Gastrocnemius medialis (tissue), 4 donors: ENCODE data around the gene RMDN2. TPM values are rescaled to one million over a fixed set of nuclear protein-coding genes. Genes with fewer than 3 reads are reported as not detected.

Source experiments
- ATAC-seq, 2 donors: fragments of 150-250 bp; one replicate each; pipeline ENCODE4 v1.9.1; 2016
- DNase-seq, 2 donors: peaks; one replicate each; pipeline ENCODE4 v3.0.0-alpha.2; 2019
- H3K27ac ChIP-seq, 4 donors: fragments of 200-600 bp; sonication (generic); 1 replicate in 1 of 4; 2 replicates in 3 of 4; pipeline ENCODE4 v1.5.1; 2016 to 2018; ENCODE audit warnings: mild to moderate bottlenecking in 2 of 4, moderate library complexity in 1 of 4
- H3K27me3 ChIP-seq, 3 donors: fragments of 200-600 bp; sonication (generic) in 2 of 3; 1 replicate in 1 of 3; 2 replicates in 2 of 3; pipeline versions ENCODE4 v1.5.1 to v1.6.0; 2016 to 2019; ENCODE audit warnings: mild to moderate bottlenecking in 1 of 3, moderate library complexity in 1 of 3
- H3K36me3 ChIP-seq, 2 donors: fragments of 200-600 bp; sonication (generic) in 1 of 2; one replicate each; pipeline ENCODE4 v1.5.1; 2017 to 2018
- H3K4me1 ChIP-seq, 2 donors: fragments of 200-600 bp; sonication (generic) in 1 of 2; one replicate each; pipeline ENCODE4 v1.5.1; 2016 to 2017; ENCODE audit warnings: mild to moderate bottlenecking in 2 of 2
- H3K4me3 ChIP-seq, 4 donors: fragments of 200-600 bp; sonication (generic) in 3 of 4; 1 replicate in 1 of 4; 2 replicates in 3 of 4; pipeline ENCODE4 v1.5.1; 2016 to 2019; ENCODE audit warnings: mild to moderate bottlenecking in 2 of 4
- H3K9me3 ChIP-seq, 3 donors: fragments of 200-600 bp; sonication (generic) in 2 of 3; 1 replicate in 1 of 3; 2 replicates in 2 of 3; pipeline ENCODE4 v1.5.1; 2016 to 2019
- POLR2A ChIP-seq, 2 donors: fragments of 450-650 bp; IDR thresholded peaks; one replicate each; pipeline ENCODE4 v1.6.1; 2017; ENCODE audit warnings: antibody characterized with exemption in 2 of 2, mild to moderate bottlenecking in 2 of 2, moderate library complexity in 2 of 2
- in situ Hi-C, 4 donors: fragments of 200-750 bp; cut with MboI; loops; one replicate each; pipeline versions ENCODE4 v1.15.0 to v1.8.0; 2017; ENCODE audit warnings: low sequenced_read_pairs in 4 of 4
- intact Hi-C: fragments of 100-400 bp; cut with DNase I; formaldehyde crosslinking; loops from one replicate; pipeline ENCODE4 v1.15.1; 2023; ENCODE audit warnings: low total_unique reads
- total RNA-seq, 4 donors: library from RNA; depleted of rRNA; stranded (reverse); fragments of >200 nt; gene quantifications; one replicate each; pipeline versions ENCODE4 v1.1.0 to v1.2.3, GENCODE V29; 2016
- TF ChIP-seq, protein P1 (sequence below), 5 experiments: fragments of 450-650 bp in 3 of 5; fragments of 200-600 bp in 2 of 5; sonication (generic) in 2 of 5; IDR thresholded peaks in 4 of 5; conservative IDR thresholded peaks in 1 of 5; 1 replicate in 4 of 5; 2 replicates in 1 of 5; pipeline ENCODE4 v1.5.1; 2016 to 2019; ENCODE audit warnings: antibody characterized with exemption in 5 of 5, mild to moderate bottlenecking in 3 of 5, moderate library complexity in 3 of 5

Gene RMDN2
- total RNA-seq, 4 donors from 2014 or later: 2.7 to 6.3 (median 3.3) TPM

DNA sequence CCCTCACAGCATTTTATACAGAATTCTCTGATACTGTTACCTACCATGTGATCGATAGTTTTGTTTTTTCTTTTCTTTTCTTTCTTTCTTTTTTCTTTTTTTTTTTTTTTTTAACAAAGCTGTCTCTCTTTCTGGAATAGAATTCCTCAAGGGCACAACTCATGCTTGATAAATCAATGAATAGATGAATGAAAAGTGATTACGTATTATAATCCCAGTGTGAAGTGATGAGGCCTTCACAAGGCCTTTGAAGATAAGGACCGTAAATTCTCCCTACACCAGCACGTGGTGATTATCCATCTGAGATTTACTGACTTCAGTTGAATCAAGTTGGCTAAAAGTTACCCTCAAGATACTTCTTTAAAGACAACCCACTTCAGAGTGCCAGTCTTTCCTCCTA, 46.6 kb upstream of the RMDN2 start:
- in situ Hi-C loops: loop anchor here in 2 of 4 donors (5.0 to 25.0 kb wide), 2 partner anchors 486 to 716 kb away; partner anchors contain the start of gene EIF2AK2 (in 2 of the 2)
- DNase-seq (no peak), ATAC-seq (no peak)
- Histone ChIP-seq H3K27me3 (no peaks in the 10 kb centered on the region), H3K9me3 (no peaks in the 10 kb centered on the region), H3K36me3 (no peaks in the 10 kb centered on the region), H3K27ac (no peak overlapping the region), H3K4me1 (no peaks in the 10 kb centered on the region), H3K4me3 (no peak overlapping the region)
- intact Hi-C loops: loop anchor here (5.0 kb wide), 1 partner anchor 46 kb away; no protein-coding TSS in a partner anchor
- TF ChIP-seq, protein P1, sequence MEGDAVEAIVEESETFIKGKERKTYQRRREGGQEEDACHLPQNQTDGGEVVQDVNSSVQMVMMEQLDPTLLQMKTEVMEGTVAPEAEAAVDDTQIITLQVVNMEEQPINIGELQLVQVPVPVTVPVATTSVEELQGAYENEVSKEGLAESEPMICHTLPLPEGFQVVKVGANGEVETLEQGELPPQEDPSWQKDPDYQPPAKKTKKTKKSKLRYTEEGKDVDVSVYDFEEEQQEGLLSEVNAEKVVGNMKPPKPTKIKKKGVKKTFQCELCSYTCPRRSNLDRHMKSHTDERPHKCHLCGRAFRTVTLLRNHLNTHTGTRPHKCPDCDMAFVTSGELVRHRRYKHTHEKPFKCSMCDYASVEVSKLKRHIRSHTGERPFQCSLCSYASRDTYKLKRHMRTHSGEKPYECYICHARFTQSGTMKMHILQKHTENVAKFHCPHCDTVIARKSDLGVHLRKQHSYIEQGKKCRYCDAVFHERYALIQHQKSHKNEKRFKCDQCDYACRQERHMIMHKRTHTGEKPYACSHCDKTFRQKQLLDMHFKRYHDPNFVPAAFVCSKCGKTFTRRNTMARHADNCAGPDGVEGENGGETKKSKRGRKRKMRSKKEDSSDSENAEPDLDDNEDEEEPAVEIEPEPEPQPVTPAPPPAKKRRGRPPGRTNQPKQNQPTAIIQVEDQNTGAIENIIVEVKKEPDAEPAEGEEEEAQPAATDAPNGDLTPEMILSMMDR (IDR thresholded peaks at IDR 0.05 in 4 of 5, conservative IDR thresholded peaks at IDR 0.05 in 1 of 5): no peak
- TF ChIP-seq POLR2A (IDR thresholded peaks at IDR 0.05): no peak

- Histone ChIP-seq H3K27ac (no peak overlapping the region), H3K4me3 (no peak overlapping the region), H3K9me3 (no peaks in the 10 kb centered on the region), H3K4me1 (no peaks in the 10 kb centered on the region), H3K27me3 (no peaks in the 10 kb centered on the region), H3K36me3 (no peaks in the 10 kb centered on the region)
- TF ChIP-seq, protein P1 (IDR thresholded peaks at IDR 0.05 in 4 of 5, conservative IDR thresholded peaks at IDR 0.05 in 1 of 5): no peak
- TF ChIP-seq POLR2A (IDR thresholded peaks at IDR 0.05): no peak
- in situ Hi-C loops: loop anchor here in 3 of 4 donors (10.0 to 25.0 kb wide), 2 partner anchors 486 to 718 kb away; partner anchors contain the start of gene EIF2AK2 (in 2 of the 3)
- no peak for ATAC-seq
- intact Hi-C loops: no loop called here
- no peak for DNase-seq
Measured at GRCh38 chr2:37880551-37880950, 44.5 kb upstream of the RMDN2 start.

DNA sequence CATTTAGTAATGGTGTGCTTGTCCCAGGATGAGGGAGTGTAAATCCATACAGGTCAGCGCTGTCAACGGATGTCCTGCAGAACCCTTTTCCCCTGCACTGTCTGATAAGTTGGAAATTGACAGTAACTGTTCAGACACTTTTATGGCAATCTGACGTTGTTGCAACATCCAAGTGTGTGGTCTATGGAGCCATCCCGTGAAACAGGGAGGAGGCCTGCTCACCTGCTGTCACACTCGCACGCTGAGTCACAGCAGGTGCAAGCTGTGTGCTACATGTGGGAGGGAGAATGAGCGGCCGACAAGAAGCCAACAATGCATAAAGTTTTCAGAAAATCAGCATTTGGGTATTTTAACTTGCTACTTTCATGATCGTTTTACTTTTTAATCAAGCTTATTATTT, 43.7 kb upstream of the RMDN2 start:
- H3K4me1 ChIP-seq: no peaks in the 10 kb centered on the region
- no peak for DNase-seq
- no peak overlapping the region for H3K4me3 ChIP-seq
- H3K27me3 ChIP-seq: no peaks in the 10 kb centered on the region
- H3K9me3 ChIP-seq: no peaks in the 10 kb centered on the region
- intact Hi-C loops: no loop called here
- no peak overlapping the region for H3K27ac ChIP-seq
- no peak for TF ChIP-seq POLR2A (IDR thresholded peaks at IDR 0.05)
- TF ChIP-seq, protein P1 (IDR thresholded peaks at IDR 0.05 in 4 of 5, conservative IDR thresholded peaks at IDR 0.05 in 1 of 5): no peak
- no peaks in the 10 kb centered on the region for H3K36me3 ChIP-seq
- ATAC-seq: no peak
- in situ Hi-C loops: loop anchor here in 3 of 4 donors (10.0 to 25.0 kb wide), 2 partner anchors 487 to 719 kb away; partner anchors contain the start of gene EIF2AK2 (in 2 of the 3)

DNA sequence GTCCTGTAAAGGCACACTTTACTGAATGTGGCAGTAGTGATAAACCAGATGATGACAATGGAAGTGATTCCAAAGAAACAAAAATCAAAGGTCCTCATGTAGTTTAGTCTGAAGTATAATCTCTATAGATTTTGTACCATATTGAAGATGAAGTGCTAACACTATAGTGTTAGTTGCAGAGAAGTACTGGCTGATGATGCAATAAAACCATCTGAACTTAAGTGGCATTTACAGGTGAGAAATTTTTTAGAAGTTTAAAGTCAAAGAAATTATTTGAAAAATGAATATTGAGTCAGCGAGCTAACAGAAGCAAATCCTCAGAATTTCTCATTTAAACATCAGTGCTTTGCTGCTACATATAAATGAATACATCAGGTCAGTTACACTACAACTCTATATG, 43.1 kb upstream of the RMDN2 start:
- Histone ChIP-seq H3K4me3 (no peak overlapping the region), H3K4me1 (no peaks in the 10 kb centered on the region), H3K27me3 (no peaks in the 10 kb centered on the region), H3K9me3 (no peaks in the 10 kb centered on the region), H3K36me3 (no peaks in the 10 kb centered on the region), H3K27ac (no peak overlapping the region)
- no peak for DNase-seq
- in situ Hi-C loops: loop anchor here in 3 of 4 donors (10.0 to 25.0 kb wide), 2 partner anchors 487 to 720 kb away; partner anchors contain the start of gene EIF2AK2 (in 2 of the 3)
- TF ChIP-seq, protein P1 (IDR thresholded peaks at IDR 0.05 in 4 of 5, conservative IDR thresholded peaks at IDR 0.05 in 1 of 5): no peak
- no peak for TF ChIP-seq POLR2A (IDR thresholded peaks at IDR 0.05)
- no peak for ATAC-seq
- intact Hi-C loops: no loop called here
